Measurements from ENCODE around the gene THAP12. TPM values are rescaled to one million over a fixed set of nuclear protein-coding genes. Genes with fewer than 3 reads are reported as not detected.

Gene THAP12
- total RNA-seq, 1 experiment from 2014 or later, result 42.5 TPM

DNA sequence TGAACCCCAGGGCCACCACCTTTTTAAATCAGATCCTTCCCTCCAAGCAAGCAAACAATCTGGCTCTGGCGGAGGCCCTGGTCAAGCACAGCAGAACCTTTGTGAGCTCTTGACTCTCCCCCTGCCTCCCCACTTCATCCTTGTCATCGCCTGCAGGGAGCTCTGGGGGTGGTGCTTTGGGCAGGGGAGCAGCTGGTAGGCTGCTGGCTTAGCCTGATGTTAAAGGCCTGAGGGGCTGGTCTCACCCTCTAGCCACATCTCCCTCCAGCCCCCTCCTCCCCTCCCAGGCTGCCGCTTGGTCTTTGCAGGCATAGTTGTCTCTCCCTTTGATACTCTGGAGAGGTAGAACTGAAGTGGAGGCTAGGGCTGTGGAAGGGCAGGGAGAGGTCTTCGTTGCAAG lies 50.9 kb downstream of the THAP12 start:
- no peaks in the 10 kb centered on the region for H3K9me3 ChIP-seq (ENCODE audit: control insufficient read depth, low read depth, low read length)
- H3K27ac ChIP-seq (ENCODE audit: insufficient read length, low read depth, low read length), result no peak overlapping the region
- no peaks in the 10 kb centered on the region for H3K79me1 ChIP-seq (ENCODE audit: insufficient read depth, low read depth, low read length, poor library complexity, severe bottlenecking)
- no peaks in the 10 kb centered on the region for H3K23me2 ChIP-seq (ENCODE audit: insufficient read length, low read depth, low read length, poor library complexity, severe bottlenecking)
- H3K18ac ChIP-seq (ENCODE audit: insufficient read length, low read depth, low read length), result no peak overlapping the region
- no peak overlapping the region for H3K4ac ChIP-seq (ENCODE audit: low read depth, low read length)
- H3K4me2 ChIP-seq (ENCODE audit: insufficient read depth, insufficient read length, low read length), result no peak overlapping the region
- H3K27me3 ChIP-seq (ENCODE audit: insufficient read depth, low read length), result no peaks in the 10 kb centered on the region
- no peak overlapping the region for H3K56ac ChIP-seq (ENCODE audit: insufficient read length, low read depth, low read length)
- no peak overlapping the region for H4K8ac ChIP-seq (replicated peaks; ENCODE audit: insufficient read length, low read depth, low read length)
- no peak overlapping the region for H4K5ac ChIP-seq (ENCODE audit: insufficient read length, low read depth, low read length)
- peaks cover 3% of the 10 kb centered on the region; the same call in 1 of the 2 replicates for H3K4me1 ChIP-seq (ENCODE audit: insufficient read depth, low read length)
- H3K27ac Mint-ChIP-seq, result no peak overlapping the region
- H3K36me3 Mint-ChIP-seq (ENCODE audit: insufficient read depth in 1 of 3, low read depth in 3 of 3), result peaks cover 6 to 13% (median 8%) of the 10 kb centered on the region in 3 experiments; a peak in 5 of 7 replicates
- no peaks in the 10 kb centered on the region for H4K20me1 ChIP-seq (ENCODE audit: control insufficient read depth, insufficient read depth, insufficient read length)
- no peak overlapping the region for H4K91ac ChIP-seq (ENCODE audit: insufficient read length, low read depth, low read length)
- H2AK5ac ChIP-seq (ENCODE audit: insufficient read length, low read length), result no peak overlapping the region
- no peak overlapping the region for H2BK120ac ChIP-seq (ENCODE audit: low read depth, low read length, poor library complexity, severe bottlenecking)
- no CpG with 5 or more reads among the region's 4 CpGs for WGBS (ENCODE audit: extremely low coverage, insufficient read length, low lambda C conversion rate)
- no peak overlapping the region for H3K23ac ChIP-seq (ENCODE audit: insufficient read length, low read depth, low read length)
- H3K4me3 Mint-ChIP-seq, result no peak overlapping the region
- H3K14ac ChIP-seq (ENCODE audit: insufficient read depth, low read length), result no peak overlapping the region
- H3K27me3 Mint-ChIP-seq (ENCODE audit: low read depth), result peaks cover 9% of the 10 kb centered on the region
- no peak overlapping the region for H3T11ph ChIP-seq (ENCODE audit: low read length)
- H2BK12ac ChIP-seq (ENCODE audit: insufficient read length, low read depth, low read length), result no peak overlapping the region
- no peak overlapping the region for H3K9ac ChIP-seq (ENCODE audit: extremely low read depth, insufficient read length, low read length)
- peak; percentile 69 for DNase-seq
- no peak overlapping the region for H2BK5ac ChIP-seq (ENCODE audit: insufficient read length, low read length)
- H2BK15ac ChIP-seq (ENCODE audit: low read depth, low read length), result no peak overlapping the region
- TF ChIP-seq, protein P1, sequence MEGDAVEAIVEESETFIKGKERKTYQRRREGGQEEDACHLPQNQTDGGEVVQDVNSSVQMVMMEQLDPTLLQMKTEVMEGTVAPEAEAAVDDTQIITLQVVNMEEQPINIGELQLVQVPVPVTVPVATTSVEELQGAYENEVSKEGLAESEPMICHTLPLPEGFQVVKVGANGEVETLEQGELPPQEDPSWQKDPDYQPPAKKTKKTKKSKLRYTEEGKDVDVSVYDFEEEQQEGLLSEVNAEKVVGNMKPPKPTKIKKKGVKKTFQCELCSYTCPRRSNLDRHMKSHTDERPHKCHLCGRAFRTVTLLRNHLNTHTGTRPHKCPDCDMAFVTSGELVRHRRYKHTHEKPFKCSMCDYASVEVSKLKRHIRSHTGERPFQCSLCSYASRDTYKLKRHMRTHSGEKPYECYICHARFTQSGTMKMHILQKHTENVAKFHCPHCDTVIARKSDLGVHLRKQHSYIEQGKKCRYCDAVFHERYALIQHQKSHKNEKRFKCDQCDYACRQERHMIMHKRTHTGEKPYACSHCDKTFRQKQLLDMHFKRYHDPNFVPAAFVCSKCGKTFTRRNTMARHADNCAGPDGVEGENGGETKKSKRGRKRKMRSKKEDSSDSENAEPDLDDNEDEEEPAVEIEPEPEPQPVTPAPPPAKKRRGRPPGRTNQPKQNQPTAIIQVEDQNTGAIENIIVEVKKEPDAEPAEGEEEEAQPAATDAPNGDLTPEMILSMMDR (conservative IDR thresholded peaks at IDR 0.05), result no peak
- H2AFZ ChIP-seq (ENCODE audit: low read length), result no peak overlapping the region
- H3K4me1 Mint-ChIP-seq, result peaks cover 12 to 17% of the 10 kb centered on the region in 2 experiments
- H3K79me2 ChIP-seq (ENCODE audit: insufficient read depth, low read length), result no peaks in the 10 kb centered on the region
- peaks cover 15 to 16% of the 10 kb centered on the region in 2 experiments for H3K9me3 Mint-ChIP-seq
- no peak overlapping the region for H2BK20ac ChIP-seq (ENCODE audit: low read depth, low read length, poor library complexity, severe bottlenecking)
